DND-41 (cell line): ENCODE results near the gene MYPN.

ENCODE experiments used
- CTCF ChIP-seq: IDR thresholded peaks from 2 replicates; pipeline ENCODE4 v1.5.1; 2012; ENCODE audit warnings: borderline replicate concordance, low read length, moderate library complexity, mild to moderate bottlenecking; ENCODE audit not compliant: poor library complexity, severe bottlenecking; ENCODE audit errors: extremely low read depth
- EZH2 ChIP-seq: IDR thresholded peaks from 3 replicates; pipeline ENCODE4 v1.6.1; 2012; ENCODE audit warnings: borderline replicate concordance, low read depth, mild to moderate bottlenecking, moderate library complexity, low read length, inconsistent platforms; ENCODE audit not compliant: severe bottlenecking

GRCh38 chr10:68074031-68074774 is 35.1 kb upstream of the MYPN start:
- no peak for TF ChIP-seq EZH2
- TF ChIP-seq CTCF = no peak
